Keratinocyte (primary cell): ENCODE results near the gene RABEP1.

Experiments
- EZH2 ChIP-seq: IDR thresholded peaks from one replicate; pipeline ENCODE4 v1.6.1; 2012; ENCODE audit warnings: inconsistent platforms, mild to moderate bottlenecking, low read length, moderate library complexity
- TF ChIP-seq, protein P1 (sequence below), 3 experiments: IDR thresholded peaks in 1 of 3; conservative IDR thresholded peaks in 1 of 3; optimal IDR thresholded peaks in 1 of 3; 2 replicates in 2 of 3; 3 replicates in 1 of 3; pipeline versions ENCODE3 to v1.5.1; 2011; ENCODE audit warnings: low read length in 3 of 3, mild to moderate bottlenecking in 3 of 3, moderate library complexity in 2 of 3, control low read depth in 1 of 3, inconsistent platforms in 1 of 3; ENCODE audit not compliant: insufficient read depth in 2 of 3; ENCODE audit errors: extremely low read depth in 1 of 3

DNA sequence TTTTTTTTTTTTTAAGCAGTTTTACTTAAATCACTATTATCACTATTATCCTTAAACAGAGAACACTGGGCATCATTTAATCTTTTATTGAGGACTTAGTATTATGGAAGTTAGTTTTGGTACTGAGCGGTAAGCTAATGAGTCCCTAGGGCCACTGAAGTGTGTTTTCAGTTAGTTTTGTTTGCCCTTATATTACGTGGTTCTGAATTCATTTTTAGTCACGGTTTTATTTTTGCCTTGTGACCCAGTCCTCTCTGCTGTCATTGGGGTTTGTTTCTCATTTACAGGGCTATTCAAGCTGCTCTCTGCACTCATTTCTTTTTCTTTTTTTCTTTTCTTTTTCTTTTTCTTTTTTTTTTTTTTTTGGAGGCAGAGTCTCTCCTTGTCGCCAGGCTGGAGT lies 17.3 kb downstream of the RABEP1 start:
- TF ChIP-seq, protein P1, sequence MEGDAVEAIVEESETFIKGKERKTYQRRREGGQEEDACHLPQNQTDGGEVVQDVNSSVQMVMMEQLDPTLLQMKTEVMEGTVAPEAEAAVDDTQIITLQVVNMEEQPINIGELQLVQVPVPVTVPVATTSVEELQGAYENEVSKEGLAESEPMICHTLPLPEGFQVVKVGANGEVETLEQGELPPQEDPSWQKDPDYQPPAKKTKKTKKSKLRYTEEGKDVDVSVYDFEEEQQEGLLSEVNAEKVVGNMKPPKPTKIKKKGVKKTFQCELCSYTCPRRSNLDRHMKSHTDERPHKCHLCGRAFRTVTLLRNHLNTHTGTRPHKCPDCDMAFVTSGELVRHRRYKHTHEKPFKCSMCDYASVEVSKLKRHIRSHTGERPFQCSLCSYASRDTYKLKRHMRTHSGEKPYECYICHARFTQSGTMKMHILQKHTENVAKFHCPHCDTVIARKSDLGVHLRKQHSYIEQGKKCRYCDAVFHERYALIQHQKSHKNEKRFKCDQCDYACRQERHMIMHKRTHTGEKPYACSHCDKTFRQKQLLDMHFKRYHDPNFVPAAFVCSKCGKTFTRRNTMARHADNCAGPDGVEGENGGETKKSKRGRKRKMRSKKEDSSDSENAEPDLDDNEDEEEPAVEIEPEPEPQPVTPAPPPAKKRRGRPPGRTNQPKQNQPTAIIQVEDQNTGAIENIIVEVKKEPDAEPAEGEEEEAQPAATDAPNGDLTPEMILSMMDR (optimal IDR thresholded peaks at IDR 0.05 in 1 of 3, IDR thresholded peaks at IDR 0.05 in 1 of 3, conservative IDR thresholded peaks at IDR 0.05 in 1 of 3; ENCODE audit: extremely low read depth in 1 of 3, insufficient read depth in 2 of 3, low read length in 3 of 3), result no peak
- no peak for TF ChIP-seq EZH2
